SK-N-MC (cell line): ENCODE results near the gene CELA3B.
A peak's percentile ranks its signal among the peaks of the same experiment; 100 is the strongest.

Experiments used
- DNase-seq: peaks from one replicate; pipeline ENCODE4 v3.0.0-alpha.2; 2011; ENCODE audit warnings: low read depth, low spot score
- H3K27ac ChIP-seq: fragments of 200-600 bp; sonication (generic); 2 replicates; pipeline ENCODE4 v1.5.1; 2016; ENCODE audit warnings: mixed run types
- H3K36me3 ChIP-seq: fragments of 200-600 bp; sonication (generic); 2 replicates; pipeline ENCODE4 v1.6.1; 2017; ENCODE audit warnings: antibody characterized with exemption, low read length, mixed read lengths; ENCODE audit not compliant: insufficient read depth
- H3K4me3 ChIP-seq: fragments of 200-600 bp; sonication (generic); 2 replicates; pipeline ENCODE4 v1.5.1; 2016
- H3K9ac ChIP-seq: fragments of 200-600 bp; sonication (generic); 2 replicates; pipeline ENCODE4 v1.8.0; 2017; ENCODE audit warnings: mixed run types, mixed read lengths; ENCODE audit not compliant: insufficient read length
- H3K9me3 ChIP-seq: fragments of 200-600 bp; sonication (generic); 2 replicates; pipeline ENCODE4 v1.6.1; 2017; ENCODE audit warnings: low read depth, mild to moderate bottlenecking, antibody characterized with exemption, low read length, moderate library complexity, mixed read lengths
- EZH2 ChIP-seq: fragments of 200-600 bp; sonication (generic); IDR thresholded peaks from one replicate; pipeline ENCODE4 v1.6.1; 2017; ENCODE audit warnings: antibody characterized with exemption
- FOXP2 ChIP-seq: optimal IDR thresholded peaks from 2 replicates; pipeline ENCODE3; 2011; ENCODE audit warnings: mild to moderate bottlenecking, moderate library complexity; ENCODE audit not compliant: insufficient read depth; ENCODE audit errors: extremely low read length, control extremely low read depth
- POLR2AphosphoS5 ChIP-seq: IDR thresholded peaks from 2 replicates; pipeline ENCODE4 v1.6.1; 2012; ENCODE audit warnings: mild to moderate bottlenecking, low read depth, low read length, borderline replicate concordance

Gene CELA3B

DNA sequence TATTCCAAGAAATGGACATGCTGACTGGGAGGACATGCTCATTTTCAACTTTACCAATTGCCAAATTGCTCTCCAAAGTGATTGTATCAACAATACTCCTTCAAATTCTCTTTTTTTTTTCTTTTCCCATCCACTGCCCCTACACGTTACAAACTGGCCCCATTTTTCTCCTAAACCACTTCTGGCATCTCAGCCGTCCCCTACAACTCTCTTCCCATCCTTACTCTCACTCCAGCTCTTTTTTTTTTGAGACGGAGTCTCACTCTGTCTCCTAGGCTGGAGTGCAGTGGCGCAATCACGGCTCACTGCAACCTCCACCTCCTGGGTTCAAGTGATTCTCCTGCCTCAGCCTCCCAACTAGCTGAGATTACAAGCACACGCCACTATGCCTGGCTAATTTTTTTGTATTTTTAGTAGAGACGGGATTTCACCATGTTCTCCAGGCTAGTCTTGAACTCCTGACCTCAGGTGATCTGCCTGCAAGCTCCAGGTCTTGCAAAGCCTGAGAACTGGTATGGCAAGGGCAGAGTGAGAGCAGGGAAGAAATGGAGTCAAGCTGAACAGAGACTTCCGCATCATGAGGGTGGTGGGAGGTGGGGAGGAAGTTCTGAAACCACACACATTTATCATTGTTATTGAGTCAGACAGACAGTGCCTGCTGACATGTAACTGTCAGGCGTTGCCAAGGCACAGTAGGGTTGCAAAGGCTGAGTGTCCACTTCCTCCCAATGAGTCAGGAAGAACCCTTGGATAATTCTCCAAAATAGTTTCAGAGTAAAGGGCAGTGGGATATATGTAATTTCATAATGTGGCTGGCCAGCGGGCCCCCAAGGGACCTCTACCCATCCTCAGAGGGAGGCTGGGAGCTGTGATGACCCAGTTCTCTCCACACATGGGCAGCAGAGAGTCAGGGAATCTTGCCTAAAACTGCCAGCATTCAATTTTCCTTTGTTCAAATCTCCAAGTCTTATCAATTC is 42.0 kb downstream of the CELA3B start:
- TF ChIP-seq POLR2AphosphoS5, result no peak
- H3K4me3 ChIP-seq, result no peak overlapping the region
- no peak overlapping the region for H3K27ac ChIP-seq
- no peaks in the 10 kb centered on the region for H3K36me3 ChIP-seq
- no peak for DNase-seq
- H3K9ac ChIP-seq, result no peak overlapping the region
- no peaks in the 10 kb centered on the region for H3K9me3 ChIP-seq

DNA sequence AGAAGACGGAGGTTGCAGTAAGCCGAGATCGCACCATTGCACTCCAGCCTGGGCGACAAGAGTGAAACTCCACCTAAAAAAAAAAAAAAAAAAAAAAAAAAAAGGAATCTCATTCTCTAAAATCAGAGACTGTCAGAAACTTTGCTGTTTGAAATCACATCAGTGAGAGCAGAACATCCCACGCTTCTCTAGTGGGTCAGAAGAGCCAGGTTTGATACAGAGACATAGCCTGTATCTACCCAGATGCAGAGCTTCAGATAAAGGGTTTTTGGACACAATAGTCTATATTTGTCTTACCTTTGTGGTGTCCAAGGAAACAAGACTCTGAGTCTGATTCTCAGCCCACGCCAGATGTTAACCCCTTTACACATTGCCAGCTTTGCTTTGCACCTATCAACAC is 44.2 kb downstream of the CELA3B start:
- no peak for DNase-seq

DNA sequence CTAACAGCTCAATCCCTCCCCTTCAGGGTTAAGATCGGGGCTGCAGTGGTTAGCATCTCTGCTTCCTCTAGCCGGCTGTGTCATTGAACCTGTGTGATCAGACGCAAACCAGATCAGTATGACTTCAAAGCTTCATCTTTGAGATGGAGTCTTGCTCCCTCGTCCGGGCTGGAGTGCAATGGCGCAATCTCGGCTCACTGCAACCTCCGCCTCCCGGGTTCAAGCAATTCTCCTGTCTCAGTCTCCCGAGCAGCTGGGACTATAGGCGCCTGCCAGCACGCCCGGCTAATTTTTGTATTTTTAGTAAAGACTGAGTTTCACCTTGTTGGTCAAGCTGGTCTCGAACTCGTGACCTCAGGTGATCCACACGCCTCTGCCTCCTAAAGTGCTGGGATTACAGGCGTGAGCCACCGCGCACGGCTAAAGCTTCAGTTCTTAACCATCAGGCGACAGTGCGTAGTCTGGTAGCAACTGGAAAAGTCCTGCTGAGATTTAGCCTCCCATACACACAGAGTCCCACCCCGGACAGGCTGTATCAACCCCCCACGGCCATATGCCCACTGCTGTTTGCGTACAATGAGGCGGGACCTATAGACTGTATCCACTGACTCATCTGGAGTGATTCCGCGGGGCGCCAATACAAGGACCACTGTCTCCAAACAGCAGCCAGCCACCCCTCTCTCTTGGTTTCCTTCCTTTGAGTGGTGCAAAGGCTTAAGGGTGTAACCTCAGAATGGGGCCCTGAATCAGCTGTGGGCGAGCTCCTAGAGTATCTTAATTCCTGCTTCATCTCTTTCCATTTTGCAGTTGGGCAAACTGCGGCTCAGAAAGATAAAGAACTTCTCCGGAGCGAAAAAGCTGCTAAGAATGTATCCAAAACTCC is 47.9 kb downstream of the CELA3B start:
- peak overlapping the region; percentile 86 for H3K4me3 ChIP-seq
- H3K9ac ChIP-seq, result peak overlapping the region; percentile 97
- TF ChIP-seq POLR2AphosphoS5 (no peak), FOXP2 (no peak), EZH2 (no peak)
- peak overlapping the region; percentile 93 for H3K27ac ChIP-seq
- DNase-seq, result peak; percentile 69
- no peaks in the 10 kb centered on the region for H3K36me3 ChIP-seq
- no peaks in the 10 kb centered on the region for H3K9me3 ChIP-seq

More for the DNA sequence above, 44.2 kb downstream of the CELA3B start:
- Histone ChIP-seq H3K9ac (no peak overlapping the region), H3K4me3 (no peak overlapping the region), H3K9me3 (no peaks in the 10 kb centered on the region), H3K36me3 (no peaks in the 10 kb centered on the region), H3K27ac (no peak overlapping the region)
- no peak for TF ChIP-seq EZH2
- no peak for TF ChIP-seq POLR2AphosphoS5
- TF ChIP-seq FOXP2, result no peak

DNA sequence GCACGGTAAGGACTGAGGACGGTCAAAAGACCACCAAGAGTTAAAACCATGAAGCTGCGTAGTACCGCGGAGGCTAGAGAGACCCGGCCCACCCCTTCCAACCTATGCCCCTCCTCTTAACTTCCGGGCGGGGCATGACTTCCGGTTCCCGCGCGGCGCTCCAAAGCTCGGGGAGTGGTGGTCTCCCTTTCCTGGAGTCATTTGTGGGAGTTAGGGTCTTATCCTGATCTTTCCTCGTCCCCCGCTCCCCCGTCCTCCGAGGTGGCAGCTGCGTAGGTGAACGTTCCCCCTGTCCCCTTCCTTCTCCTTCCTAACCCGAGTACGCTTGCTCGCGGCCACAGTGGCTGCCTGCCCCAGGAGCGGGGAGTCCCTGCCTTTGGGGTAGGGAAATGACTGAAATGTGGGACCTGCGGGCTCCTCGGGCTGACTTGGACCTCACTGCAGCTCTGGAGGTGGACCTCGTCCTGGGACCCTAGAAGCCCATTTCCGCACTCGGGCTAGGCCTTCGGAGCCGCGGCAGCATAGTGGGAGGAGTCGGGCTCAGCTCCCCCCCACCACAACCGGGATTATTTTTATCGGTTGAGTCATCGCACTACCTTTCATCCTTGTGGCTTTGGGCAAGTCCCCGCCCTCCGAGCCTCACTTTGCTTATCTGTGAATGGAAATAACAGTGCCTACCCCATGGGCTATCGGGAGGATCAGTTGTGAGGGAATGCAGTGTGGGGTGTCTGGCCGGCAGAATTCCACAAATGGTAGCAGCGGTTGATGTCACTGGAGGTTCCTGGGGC is 48.7 kb downstream of the CELA3B start:
- peak overlapping the region; percentile 93 for H3K27ac ChIP-seq
- H3K4me3 ChIP-seq, result peak overlapping the region; percentile 86
- no peaks in the 10 kb centered on the region for H3K9me3 ChIP-seq
- peak overlapping the region; percentile 97 for H3K9ac ChIP-seq
- H3K36me3 ChIP-seq, result no peaks in the 10 kb centered on the region
- TF ChIP-seq POLR2AphosphoS5 (peak; percentile 94), EZH2 (no peak), FOXP2 (no peak)
- no peak for DNase-seq

DNA sequence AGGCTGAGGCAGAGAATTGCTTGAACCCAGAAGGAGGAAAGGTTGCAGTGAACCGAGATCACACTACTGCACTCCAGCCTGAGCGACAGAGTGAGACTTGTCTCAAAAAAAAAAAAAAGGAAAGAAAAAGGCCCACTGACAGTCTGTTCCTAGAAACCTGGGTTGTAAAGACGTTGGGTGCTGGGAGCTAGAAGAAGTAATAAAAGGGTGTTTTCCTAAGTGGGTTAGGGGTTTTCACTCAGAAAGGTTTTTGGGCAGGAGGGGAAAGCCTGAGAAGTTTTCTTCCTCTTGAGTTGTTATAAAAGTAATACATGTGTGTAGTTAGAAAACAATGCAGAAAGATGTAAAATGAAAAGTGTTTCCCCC is 50.1 kb downstream of the CELA3B start:
- H3K9me3 ChIP-seq, result no peaks in the 10 kb centered on the region
- no peak for TF ChIP-seq FOXP2
- no peak for TF ChIP-seq POLR2AphosphoS5
- TF ChIP-seq EZH2, result no peak
- no peak overlapping the region for H3K9ac ChIP-seq
- DNase-seq, result no peak
- H3K27ac ChIP-seq, result no peak overlapping the region
- no peaks in the 10 kb centered on the region for H3K36me3 ChIP-seq
- no peak overlapping the region for H3K4me3 ChIP-seq

DNA sequence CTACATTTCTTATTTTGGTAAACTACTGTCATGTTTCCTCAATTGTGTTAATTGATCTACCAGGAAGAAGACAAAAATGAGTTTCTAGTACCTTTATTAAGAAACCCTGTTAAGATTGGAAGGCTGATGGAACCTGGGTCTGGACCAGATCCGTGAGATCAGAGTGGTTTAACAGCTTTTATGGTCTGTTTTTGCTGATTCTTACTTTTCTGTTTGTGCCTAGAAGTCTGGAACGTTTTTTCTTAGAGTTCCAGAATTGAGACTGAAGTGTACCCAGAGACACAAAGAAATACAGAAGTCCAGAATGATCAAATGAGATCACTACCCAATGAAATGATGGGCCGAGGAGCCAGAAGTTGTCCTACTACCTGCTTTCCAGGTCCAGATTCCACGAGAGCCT is 53.2 kb downstream of the CELA3B start:
- TF ChIP-seq EZH2 (no peak), POLR2AphosphoS5 (no peak), FOXP2 (no peak)

DNA sequence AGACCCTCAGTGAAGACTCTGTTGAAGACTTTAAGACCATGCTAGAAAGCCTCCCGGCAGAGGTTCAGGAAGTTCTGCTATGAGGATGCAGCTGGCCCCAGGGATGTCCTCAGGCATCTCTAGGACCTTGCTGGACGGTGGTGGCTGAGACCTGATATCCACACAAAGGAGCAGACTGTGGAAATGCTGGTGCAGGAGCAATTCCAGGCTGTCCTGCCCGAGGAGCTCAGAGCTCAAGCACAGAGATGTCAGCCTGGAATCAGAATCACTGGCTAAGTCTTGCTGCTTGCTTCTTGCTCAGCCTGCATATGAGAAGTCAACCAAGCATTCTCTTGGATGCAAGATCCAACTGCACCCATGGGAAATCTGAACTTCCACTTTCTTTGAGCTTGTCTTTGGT is 53.7 kb downstream of the CELA3B start:
- H3K36me3 ChIP-seq, result no peaks in the 10 kb centered on the region
- no peak for DNase-seq
- H3K9ac ChIP-seq, result no peak overlapping the region
- no peak overlapping the region for H3K4me3 ChIP-seq
- TF ChIP-seq EZH2 (no peak), POLR2AphosphoS5 (no peak), FOXP2 (no peak)
- no peaks in the 10 kb centered on the region for H3K9me3 ChIP-seq
- H3K27ac ChIP-seq, result no peak overlapping the region

More for the DNA sequence above, 53.2 kb downstream of the CELA3B start:
- no peak for DNase-seq
- Histone ChIP-seq H3K4me3 (no peak overlapping the region), H3K36me3 (no peaks in the 10 kb centered on the region), H3K9ac (no peak overlapping the region), H3K9me3 (no peaks in the 10 kb centered on the region), H3K27ac (no peak overlapping the region)
